Esophagus squamous epithelium (tissue), 5 donors: ENCODE data around the gene RTL1. TPM values are rescaled to one million over a fixed set of nuclear protein-coding genes. Genes with fewer than 3 reads are reported as not detected.

Experiments
- DNase-seq: peaks from one replicate; lab custom pipeline; 2025; lab: John Stamatoyannopoulos, UW
- H3K27ac ChIP-seq, 4 donors: fragments of 200-600 bp; sonication (generic); one replicate each; pipeline ENCODE4 v1.5.1; 2016 to 2019; ENCODE audit warnings: mild to moderate bottlenecking in 1 of 4
- H3K27me3 ChIP-seq, 4 donors: fragments of 200-600 bp; sonication (generic); 1 replicate in 3 of 4; 2 replicates in 1 of 4; pipeline versions ENCODE4 v1.5.1 to v1.6.0; 2017 to 2021; ENCODE audit warnings: antibody characterized with exemption in 1 of 4
- H3K36me3 ChIP-seq, 3 donors: fragments of 200-600 bp; sonication (generic); one replicate each; pipeline ENCODE4 v1.5.1; 2016 to 2019
- H3K4me1 ChIP-seq, 3 donors: fragments of 200-600 bp; sonication (generic); one replicate each; pipeline ENCODE4 v1.5.1; 2017 to 2019
- H3K4me3 ChIP-seq, 4 donors: fragments of 200-600 bp; sonication (generic); 1 replicate in 3 of 4; 2 replicates in 1 of 4; pipeline ENCODE4 v1.5.1; 2016 to 2019; ENCODE audit warnings: mild to moderate bottlenecking in 2 of 4, moderate library complexity in 1 of 4
- H3K9me3 ChIP-seq, 3 donors: fragments of 200-600 bp; sonication (generic); one replicate each; pipeline ENCODE4 v1.5.1; 2016 to 2019
- CTCF ChIP-seq, 6 experiments: fragments of 450-650 bp in 4 of 6; fragments of 200-600 bp in 2 of 6; sonication (generic) in 2 of 6; IDR thresholded peaks; one replicate each; pipeline ENCODE4 v1.5.1; 2016 to 2019; ENCODE audit warnings: antibody characterized with exemption in 6 of 6, mild to moderate bottlenecking in 4 of 6, moderate library complexity in 4 of 6
- POLR2A ChIP-seq, 4 donors: fragments of 450-650 bp; IDR thresholded peaks; one replicate each; pipeline ENCODE4 v1.6.1; 2017; ENCODE audit warnings: antibody characterized with exemption in 4 of 4, mild to moderate bottlenecking in 4 of 4, moderate library complexity in 3 of 4
- WGBS, 2 donors: methylation state at CpG; one replicate each; pipeline ENCODE4 v1.1.5; 2018; 5-methylcytosine and 5-hydroxymethylcytosine counted together
- intact Hi-C: fragments of 100-400 bp; cut with DNase I; formaldehyde crosslinking; loops from one replicate; pipeline ENCODE4 v1.15.0; 2022
- total RNA-seq, 4 donors: library from RNA; depleted of rRNA; stranded (reverse); fragments of >200 nt; gene quantifications; one replicate each; pipeline ENCODE4 v1.1.0, GENCODE V29; 2016
- donor health status: DM: yes; HTN: yes; CAD: no.

RTL1 gene
- total RNA-seq, 4 donors from 2014 or later = not detected

GRCh38 chr14:100861188-100861936, 42.2 kb downstream of the RTL1 start:
- Histone ChIP-seq H3K36me3 (no peaks in the 10 kb centered on the region), H3K9me3 (no peaks in the 10 kb centered on the region), H3K27me3 (peaks cover 0 to 24% (median 0%) of the 10 kb centered on the region in 4 donors), H3K4me3 (no peak overlapping the region), H3K27ac (no peak overlapping the region), H3K4me1 (peaks cover 0 to 9% (median 0%) of the 10 kb centered on the region in 3 donors)
- intact Hi-C loops = no loop called here
- no peak for DNase-seq
- no peak for TF ChIP-seq CTCF (IDR thresholded peaks at IDR 0.05)
- no peak for TF ChIP-seq POLR2A (IDR thresholded peaks at IDR 0.05)
- WGBS, 2 donors = 86 to 92% methylated on average over 9 to 11 of the region's 16 CpGs

DNA sequence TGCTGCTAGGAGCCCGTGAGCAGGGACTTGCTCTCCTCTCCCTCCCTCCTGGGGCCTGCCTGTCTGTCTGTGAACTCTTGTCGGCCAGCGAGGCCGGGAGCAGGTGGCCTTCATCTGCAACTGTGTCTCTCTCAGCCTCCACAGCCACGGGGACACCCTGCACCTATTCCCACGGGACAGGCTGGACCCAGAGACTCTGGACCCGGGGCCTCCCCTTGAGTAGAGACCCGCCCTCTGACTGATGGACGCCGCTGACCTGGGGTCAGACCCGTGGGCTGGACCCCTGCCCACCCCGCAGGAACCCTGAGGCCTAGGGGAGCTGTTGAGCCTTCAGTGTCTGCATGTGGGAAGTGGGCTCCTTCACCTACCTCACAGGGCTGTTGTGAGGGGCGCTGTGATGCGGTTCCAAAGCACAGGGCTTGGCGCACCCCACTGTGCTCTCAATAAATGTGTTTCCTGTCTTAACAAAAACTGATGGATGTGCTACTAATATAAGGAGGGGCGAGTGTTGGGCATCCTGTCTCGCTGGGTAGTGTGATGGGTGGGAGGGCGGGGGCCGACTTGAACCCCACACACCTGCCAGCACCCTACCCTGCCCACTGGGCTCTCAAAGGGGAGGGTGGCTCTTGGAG, 42.9 kb downstream of the RTL1 start:
- 50 to 93% methylated on average over 2 to 3 of the region's 19 CpGs for WGBS, 2 donors
- Histone ChIP-seq H3K4me1 (peaks cover 0 to 9% (median 0%) of the 10 kb centered on the region in 3 donors), H3K9me3 (no peaks in the 10 kb centered on the region), H3K4me3 (no peak overlapping the region), H3K27me3 (peaks cover 0 to 24% (median 0%) of the 10 kb centered on the region in 4 donors), H3K36me3 (no peaks in the 10 kb centered on the region), H3K27ac (no peak overlapping the region)
- intact Hi-C loops = no loop called here
- no peak for DNase-seq
- TF ChIP-seq POLR2A (IDR thresholded peaks at IDR 0.05) = no peak
- TF ChIP-seq CTCF (IDR thresholded peaks at IDR 0.05) = no peak

- Histone ChIP-seq H3K27me3 (peaks cover 0 to 24% (median 0%) of the 10 kb centered on the region in 4 donors), H3K36me3 (no peaks in the 10 kb centered on the region), H3K27ac (no peak overlapping the region), H3K4me3 (no peak overlapping the region), H3K9me3 (no peaks in the 10 kb centered on the region), H3K4me1 (peaks cover 0 to 9% (median 0%) of the 10 kb centered on the region in 3 donors)
- 100% methylated on average over 1 of the region's 18 CpGs; no CpG with 5 or more reads in 1 of the 2 donors for WGBS, 2 donors
- TF ChIP-seq POLR2A (IDR thresholded peaks at IDR 0.05) = no peak
- TF ChIP-seq CTCF (IDR thresholded peaks at IDR 0.05) = no peak
- intact Hi-C loops = loop anchor here (10.0 kb wide), 2 partner anchors 195 to 765 kb away; no protein-coding TSS in a partner anchor
- DNase-seq = no peak
These were observed 43.7 kb downstream of the RTL1 start for GRCh38 chr14:100859781-100860180.

GRCh38 chr14:100858838-100859220, 44.7 kb downstream of the RTL1 start:
- intact Hi-C loops = loop anchor here (10.0 kb wide), 2 partner anchors 194 to 766 kb away; no protein-coding TSS in a partner anchor
- 8 to 38% methylated on average over 2 to 3 of the region's 8 CpGs for WGBS, 2 donors
- no peaks in the 10 kb centered on the region for H3K36me3 ChIP-seq
- TF ChIP-seq POLR2A (IDR thresholded peaks at IDR 0.05) = no peak
- TF ChIP-seq CTCF (IDR thresholded peaks at IDR 0.05) = no peak
- no peak overlapping the region for H3K27ac ChIP-seq
- peaks cover 0 to 9% (median 0%) of the 10 kb centered on the region in 3 donors for H3K4me1 ChIP-seq
- H3K27me3 ChIP-seq = peaks cover 0 to 24% (median 0%) of the 10 kb centered on the region in 4 donors
- no peak overlapping the region for H3K4me3 ChIP-seq
- no peak for DNase-seq
- H3K9me3 ChIP-seq = no peaks in the 10 kb centered on the region
